Spleen (tissue), 7 donors: ENCODE data around the gene CACNA1H.

Source experiments
- POLR2A ChIP-seq, 3 donors: fragments of 450-650 bp; IDR thresholded peaks; one replicate each; pipeline ENCODE4 v1.5.1; 2017; ENCODE audit warnings: antibody characterized with exemption in 3 of 3, mild to moderate bottlenecking in 1 of 3
- POLR2AphosphoS5 ChIP-seq, 3 donors: sonication (generic); formaldehyde crosslinking; IDR thresholded peaks; one replicate each; pipeline ENCODE4 v1.5.1; 2017; ENCODE audit warnings: antibody characterized with exemption in 3 of 3
- TF ChIP-seq, protein P1 (sequence below), 11 experiments: fragments of 200-600 bp in 7 of 11; fragments of 450-650 bp in 4 of 11; sonication (generic) in 4 of 11; IDR thresholded peaks in 8 of 11; conservative IDR thresholded peaks in 3 of 11; 1 replicate in 7 of 11; 2 replicates in 4 of 11; pipeline versions ENCODE4 v1.4.0 to v1.8.0; 2016 to 2021; ENCODE audit warnings: antibody characterized with exemption in 11 of 11, inconsistent platforms in 4 of 11, mild to moderate bottlenecking in 1 of 11
- donor health status: DM: no; HTN: no; CAD: no; lungs with moderate emphysema.
- donor health status: DM: no; HTN: no; CAD: no.
- donor health status: DM: no; HTN: no; CAD: no.

DNA sequence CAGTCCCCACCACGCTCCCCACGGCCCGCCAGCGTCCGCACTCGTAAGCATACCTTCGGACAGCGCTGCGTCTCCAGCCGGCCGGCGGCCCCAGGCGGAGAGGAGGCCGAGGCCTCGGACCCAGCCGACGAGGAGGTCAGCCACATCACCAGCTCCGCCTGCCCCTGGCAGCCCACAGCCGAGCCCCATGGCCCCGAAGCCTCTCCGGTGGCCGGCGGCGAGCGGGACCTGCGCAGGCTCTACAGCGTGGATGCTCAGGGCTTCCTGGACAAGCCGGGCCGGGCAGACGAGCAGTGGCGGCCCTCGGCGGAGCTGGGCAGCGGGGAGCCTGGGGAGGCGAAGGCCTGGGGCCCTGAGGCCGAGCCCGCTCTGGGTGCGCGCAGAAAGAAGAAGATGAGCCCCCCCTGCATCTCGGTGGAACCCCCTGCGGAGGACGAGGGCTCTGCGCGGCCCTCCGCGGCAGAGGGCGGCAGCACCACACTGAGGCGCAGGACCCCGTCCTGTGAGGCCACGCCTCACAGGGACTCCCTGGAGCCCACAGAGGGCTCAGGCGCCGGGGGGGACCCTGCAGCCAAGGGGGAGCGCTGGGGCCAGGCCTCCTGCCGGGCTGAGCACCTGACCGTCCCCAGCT, 67.3 kb downstream of the CACNA1H start:
- TF ChIP-seq POLR2A (IDR thresholded peaks at IDR 0.05) (no peak), POLR2AphosphoS5 (IDR thresholded peaks at IDR 0.05) (no peak)
- TF ChIP-seq, protein P1, sequence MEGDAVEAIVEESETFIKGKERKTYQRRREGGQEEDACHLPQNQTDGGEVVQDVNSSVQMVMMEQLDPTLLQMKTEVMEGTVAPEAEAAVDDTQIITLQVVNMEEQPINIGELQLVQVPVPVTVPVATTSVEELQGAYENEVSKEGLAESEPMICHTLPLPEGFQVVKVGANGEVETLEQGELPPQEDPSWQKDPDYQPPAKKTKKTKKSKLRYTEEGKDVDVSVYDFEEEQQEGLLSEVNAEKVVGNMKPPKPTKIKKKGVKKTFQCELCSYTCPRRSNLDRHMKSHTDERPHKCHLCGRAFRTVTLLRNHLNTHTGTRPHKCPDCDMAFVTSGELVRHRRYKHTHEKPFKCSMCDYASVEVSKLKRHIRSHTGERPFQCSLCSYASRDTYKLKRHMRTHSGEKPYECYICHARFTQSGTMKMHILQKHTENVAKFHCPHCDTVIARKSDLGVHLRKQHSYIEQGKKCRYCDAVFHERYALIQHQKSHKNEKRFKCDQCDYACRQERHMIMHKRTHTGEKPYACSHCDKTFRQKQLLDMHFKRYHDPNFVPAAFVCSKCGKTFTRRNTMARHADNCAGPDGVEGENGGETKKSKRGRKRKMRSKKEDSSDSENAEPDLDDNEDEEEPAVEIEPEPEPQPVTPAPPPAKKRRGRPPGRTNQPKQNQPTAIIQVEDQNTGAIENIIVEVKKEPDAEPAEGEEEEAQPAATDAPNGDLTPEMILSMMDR (IDR thresholded peaks at IDR 0.05 in 8 of 11, conservative IDR thresholded peaks at IDR 0.05 in 3 of 11), result no peak
